CD4-positive, alpha-beta T cell treated with Interleukin-4 for 4 hours (primary cell): ENCODE results near the gene TSPAN33.
"Not testable (repeated sequence)": the region's sequence is repeated elsewhere in the genome, so short reads cannot be mapped to it uniquely, and the experiment has no call there.

Experiments used
- DNase-seq: peaks from one replicate; pipeline ENCODE4 v3.0.0-alpha.2; 2020

The TSPAN33 gene

GRCh38 chr7:129173861-129174260, 29.4 kb downstream of the TSPAN33 start:
- DNase-seq, result not testable (repeated sequence)

- DNase-seq, result no peak
Measured at GRCh38 chr7:129176916-129177710, 32.6 kb downstream of the TSPAN33 start.

GRCh38 chr7:129184981-129185670, 40.6 kb downstream of the TSPAN33 start:
- no peak for DNase-seq

- no peak for DNase-seq
Measured at GRCh38 chr7:129186749-129187260, 42.3 kb downstream of the TSPAN33 start.

- no peak for DNase-seq
Measured at GRCh38 chr7:129187681-129188371, 43.3 kb downstream of the TSPAN33 start.

GRCh38 chr7:129188372-129188891, 43.9 kb downstream of the TSPAN33 start, which contains the start of gene SMO:
Gene SMO, plus strand, starts transcription at chr7:129188633. Its CDS starts 519 bp downstream, at chr7:129189152.
- DNase-seq, result no peak

GRCh38 chr7:129188892-129189660, 44.6 kb downstream of the TSPAN33 start:
- DNase-seq, result no peak

- no peak for DNase-seq
Measured at GRCh38 chr7:129189661-129190310, 45.3 kb downstream of the TSPAN33 start.

- DNase-seq, result no peak
Measured at GRCh38 chr7:129191272-129191671, 46.8 kb downstream of the TSPAN33 start.

GRCh38 chr7:129193892-129194291, 49.4 kb downstream of the TSPAN33 start:
- DNase-seq, result no peak

- DNase-seq, result no peak
Measured at GRCh38 chr7:129197771-129198170, 53.3 kb downstream of the TSPAN33 start.

GRCh38 chr7:129199406-129199805, 54.9 kb downstream of the TSPAN33 start:
- DNase-seq, result no peak

GRCh38 chr7:129202058-129202777, 57.7 kb downstream of the TSPAN33 start:
- no peak for DNase-seq

- no peak for DNase-seq
Measured at GRCh38 chr7:129203050-129203741, 58.7 kb downstream of the TSPAN33 start.

- DNase-seq, result no peak
Measured at GRCh38 chr7:129205126-129205818, 60.8 kb downstream of the TSPAN33 start.

- no peak for DNase-seq
Measured at GRCh38 chr7:129205987-129206785, 61.7 kb downstream of the TSPAN33 start.

GRCh38 chr7:129208667-129209066, 64.2 kb downstream of the TSPAN33 start:
- no peak for DNase-seq

- no peak for DNase-seq
Measured at GRCh38 chr7:129209067-129209926, 64.8 kb downstream of the TSPAN33 start.
